ENCODE results near the gene EPO.

- TF ChIP-seq POLR2AphosphoS5 (IDR thresholded peaks at IDR 0.05; ENCODE audit: borderline replicate concordance, low read depth, low read length) (no peak), EZH2 (IDR thresholded peaks at IDR 0.05) (no peak), FOXP2 (optimal IDR thresholded peaks at IDR 0.05; ENCODE audit: control extremely low read depth, extremely low read length, insufficient read depth) (no peak)
Measured at GRCh38 chr7:100699018-100699417, 21.2 kb upstream of the EPO start.

All from SK-N-MC (cell line).